Measurements from ENCODE around the gene RSL1D1.

The RSL1D1 gene

GRCh38 chr16:11851294-11852091 lies at the start of gene RSL1D1:
RSL1D1 (minus strand) TSS chr16:11851542; CDS start chr16:11851512, 30 bp downstream.
- DNase-seq (ENCODE audit: extremely low read depth, low read depth), result peak; percentile 77
- no peak for TF ChIP-seq CTCF (IDR thresholded peaks at IDR 0.05; ENCODE audit: low read depth, low read length)

DNA sequence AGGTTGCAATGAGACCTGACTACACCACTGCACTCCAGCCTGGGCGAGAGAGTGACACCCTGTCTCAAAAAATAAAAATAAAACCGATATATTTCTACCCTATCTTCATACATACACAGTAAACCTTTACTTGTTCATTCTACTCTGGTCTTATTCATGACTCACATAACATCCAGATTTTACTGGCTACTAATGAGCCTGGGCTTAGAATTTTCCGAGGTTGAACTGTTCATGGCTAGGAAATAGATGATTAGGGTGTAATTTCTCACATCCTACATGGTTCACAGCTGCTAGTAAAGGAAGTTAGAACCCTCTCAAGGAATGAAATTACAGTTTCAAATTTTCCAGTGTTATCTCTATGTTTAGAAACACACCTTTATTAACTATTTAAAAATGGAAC lies 49.7 kb upstream of the RSL1D1 start:
- no peak for DNase-seq (ENCODE audit: extremely low read depth, low read depth)

GRCh38 chr16:11896486-11897176 lies 45.3 kb upstream of the RSL1D1 start:
- TF ChIP-seq CTCF (IDR thresholded peaks at IDR 0.05; ENCODE audit: low read depth, low read length), result no peak
- peak; percentile 23 for DNase-seq (ENCODE audit: extremely low read depth, low read depth)

More for the DNA sequence above, 49.7 kb upstream of the RSL1D1 start:
- no peak for TF ChIP-seq CTCF (IDR thresholded peaks at IDR 0.05; ENCODE audit: low read depth, low read length)

- no peak for DNase-seq (ENCODE audit: extremely low read depth, low read depth)
These were observed 42.2 kb upstream of the RSL1D1 start for GRCh38 chr16:11893571-11893970.

DNA sequence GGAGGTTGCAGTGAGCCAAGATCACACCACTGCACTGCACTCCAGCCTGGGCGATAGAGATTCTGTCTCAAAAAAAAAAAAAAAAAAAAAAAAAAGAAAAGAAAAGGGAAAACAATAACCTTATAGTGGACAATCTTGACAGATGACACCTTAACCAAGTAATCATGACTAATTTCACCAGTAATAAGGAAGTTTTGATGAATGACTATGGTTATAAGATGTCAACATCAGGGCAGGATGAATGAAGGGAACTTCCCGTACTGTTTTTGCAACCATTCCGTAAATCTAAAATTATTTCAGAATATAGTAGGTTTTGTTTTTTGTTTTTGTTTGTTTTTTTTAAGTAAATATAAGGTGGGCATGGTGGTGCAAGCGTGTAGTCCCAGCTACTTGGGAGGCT lies 41.4 kb upstream of the RSL1D1 start:
- TF ChIP-seq CTCF (IDR thresholded peaks at IDR 0.05; ENCODE audit: low read depth, low read length), result no peak

More at GRCh38 chr16:11893571-11893970, 42.2 kb upstream of the RSL1D1 start:
- TF ChIP-seq CTCF (IDR thresholded peaks at IDR 0.05; ENCODE audit: low read depth, low read length), result no peak

GRCh38 chr16:11890231-11890965 lies 39.1 kb upstream of the RSL1D1 start:
- no peak for DNase-seq (ENCODE audit: extremely low read depth, low read depth)
- no peak for TF ChIP-seq CTCF (IDR thresholded peaks at IDR 0.05; ENCODE audit: low read depth, low read length)

More for the DNA sequence above, 41.4 kb upstream of the RSL1D1 start:
- DNase-seq (ENCODE audit: extremely low read depth, low read depth), result no peak
